IMR-90 (cell line): ENCODE measurements around the gene ACVR1B. TPM values are rescaled to one million over a fixed set of nuclear protein-coding genes. Genes with fewer than 3 reads are reported as not detected.

ENCODE experiments used
- ATAC-seq: fragments of 200-7000 bp; cut with Tn5 transposase; 2 replicates; pipeline ENCODE4 v1.9.1; 2020; ENCODE audit warnings: low read depth, mild to moderate bottlenecking, moderate library complexity
- BruUV-seq: library from RNA; stranded (reverse); fragments of 400-500 nt; replicated peaks from 2 replicates; lab custom pipeline; 2021; lab: Mats Ljungman, UMichigan
- CTCF ChIA-PET: fragments of 300-600 bp; formaldehyde crosslinking; extraction: SDS; loops from one replicate; lab custom pipeline; 2021; ENCODE audit warnings: antibody characterized with exemption; lab: Yijun Ruan, JAX
- POLR2A ChIA-PET: fragments of 300-600 bp; sonication (Branson Sonifier 250); formaldehyde crosslinking; loops from one replicate; lab custom pipeline; 2022; ENCODE audit warnings: antibody characterized with exemption; ENCODE audit not compliant: unreplicated experiment; lab: Charles Lee
- DNase-seq: peaks from one replicate; pipeline ENCODE4 v3.0.0; 2013
- H2AFZ ChIP-seq: replicated peaks from 2 replicates; pipeline ENCODE3; 2013; ENCODE audit warnings: low read length, mild to moderate bottlenecking; ENCODE audit not compliant: poor library complexity
- H2AK5ac ChIP-seq: 2 replicates; pipeline ENCODE4 v1.6.1; 2013; ENCODE audit warnings: low read depth, low read length, inconsistent platforms
- H2AK9ac ChIP-seq: replicated peaks from 2 replicates; pipeline ENCODE3; 2013; ENCODE audit warnings: mild to moderate bottlenecking, low read depth, low read length, moderate library complexity; ENCODE audit not compliant: poor library complexity
- H2BK120ac ChIP-seq: 2 replicates; pipeline ENCODE4 v1.6.1; 2013; ENCODE audit warnings: low read depth, low read length, inconsistent platforms
- H2BK15ac ChIP-seq: 3 replicates; pipeline ENCODE4 v1.6.1; 2013; ENCODE audit warnings: low read depth, low read length, inconsistent platforms
- H2BK20ac ChIP-seq: 2 replicates; pipeline ENCODE4 v1.6.1; 2013; ENCODE audit warnings: low read depth, mild to moderate bottlenecking, inconsistent platforms, low read length, moderate library complexity
- H2BK5ac ChIP-seq: 2 replicates; pipeline ENCODE4 v1.6.1; 2013; ENCODE audit warnings: mild to moderate bottlenecking, low read depth, low read length, inconsistent platforms; ENCODE audit not compliant: poor library complexity, severe bottlenecking
- H3K14ac ChIP-seq: replicated peaks from 2 replicates; pipeline ENCODE4 v1.6.1; 2013; ENCODE audit warnings: low read depth, low read length, inconsistent platforms
- H3K18ac ChIP-seq: 2 replicates; pipeline ENCODE4 v1.6.1; 2013; ENCODE audit warnings: low read depth, low read length, control low read depth
- H3K23ac ChIP-seq: 2 replicates; pipeline ENCODE4 v1.6.1; 2013; ENCODE audit warnings: low read depth, low read length, inconsistent platforms
- H3K27ac ChIP-seq: 2 replicates; pipeline ENCODE4 v1.5.1; 2013; ENCODE audit warnings: mild to moderate bottlenecking, control low read depth, low read length; ENCODE audit not compliant: insufficient read depth
- H3K27me3 ChIP-seq: 2 replicates; pipeline ENCODE4 v1.6.1; 2013; ENCODE audit warnings: low read length; ENCODE audit not compliant: control insufficient read depth, insufficient read depth
- H3K36me3 ChIP-seq: 2 replicates; pipeline ENCODE4 v1.6.1; 2013; ENCODE audit warnings: low read length, mixed read lengths; ENCODE audit not compliant: control insufficient read depth, insufficient read depth
- H3K4ac ChIP-seq: 2 replicates; pipeline ENCODE4 v1.6.1; 2013; ENCODE audit warnings: low read depth, low read length, inconsistent platforms
- H3K4me1 ChIP-seq: 2 replicates; pipeline ENCODE4 v1.6.1; 2013; ENCODE audit warnings: low read length, mixed read lengths; ENCODE audit not compliant: control insufficient read depth, insufficient read depth
- H3K4me2 ChIP-seq: 2 replicates; pipeline ENCODE4 v1.6.1; 2013; ENCODE audit warnings: low read depth, mild to moderate bottlenecking, control low read depth, low read length, moderate library complexity
- H3K4me3 ChIP-seq: 2 replicates; pipeline ENCODE4 v1.5.1; 2013; ENCODE audit warnings: low read depth, mild to moderate bottlenecking, control low read depth, low read length, moderate library complexity; ENCODE audit not compliant: insufficient read depth
- H3K56ac ChIP-seq: 2 replicates; pipeline ENCODE4 v1.6.1; 2013; ENCODE audit warnings: low read length, inconsistent platforms; ENCODE audit not compliant: insufficient read depth; ENCODE audit errors: extremely low read depth
- H3K79me1 ChIP-seq, 2 experiments: 2 replicates each; pipeline ENCODE4 v1.6.1; 2013; ENCODE audit warnings: low read length in 2 of 2, inconsistent platforms in 1 of 2, low read depth in 1 of 2
- H3K9ac ChIP-seq: 2 replicates; pipeline ENCODE4 v1.6.1; 2013; ENCODE audit warnings: low read depth, low read length, control low read depth
- H3K9me1 ChIP-seq: 2 replicates; pipeline ENCODE4 v1.6.1; 2013; ENCODE audit warnings: low read length, inconsistent platforms; ENCODE audit not compliant: insufficient read depth
- H3K9me3 ChIP-seq: 2 replicates; pipeline ENCODE4 v1.6.1; 2013; ENCODE audit warnings: low read length; ENCODE audit not compliant: control insufficient read depth, insufficient read depth
- H4K20me1 ChIP-seq: 2 replicates; pipeline ENCODE4 v1.6.1; 2013; ENCODE audit warnings: low read length, inconsistent platforms; ENCODE audit not compliant: insufficient read depth
- H4K5ac ChIP-seq: 2 replicates; pipeline ENCODE4 v1.6.1; 2013; ENCODE audit warnings: mild to moderate bottlenecking, low read depth, low read length, control low read depth
- H4K8ac ChIP-seq, 2 experiments: 2 replicates each; pipeline ENCODE4 v1.6.1; 2013; ENCODE audit warnings: low read depth in 2 of 2, low read length in 2 of 2, control low read depth in 1 of 2, inconsistent platforms in 1 of 2
- H4K91ac ChIP-seq: 2 replicates; pipeline ENCODE4 v1.6.1; 2013; ENCODE audit warnings: low read depth, low read length, inconsistent platforms; ENCODE audit not compliant: insufficient read depth
- BHLHE40 ChIP-seq: fragments of 150-350 bp; IDR thresholded peaks from 2 replicates; pipeline ENCODE4 v1.6.1; 2016; ENCODE audit warnings: mild to moderate bottlenecking, low read depth, low read length
- CEBPB ChIP-seq: IDR thresholded peaks from 2 replicates; pipeline ENCODE4 v1.6.1; 2012; ENCODE audit warnings: low read depth, low read length, improper control_type of control experiment
- CHD1 ChIP-seq: IDR thresholded peaks from 2 replicates; pipeline ENCODE4 v1.6.1; 2012; ENCODE audit warnings: low read depth, low read length, improper control_type of control experiment
- FOS ChIP-seq: fragments of 150-350 bp; IDR thresholded peaks from 2 replicates; pipeline ENCODE4 v1.6.1; 2016; ENCODE audit warnings: low read depth, low read length
- MAFK ChIP-seq: IDR thresholded peaks from 2 replicates; pipeline ENCODE4 v1.6.1; 2012; ENCODE audit warnings: low read depth, low read length, improper control_type of control experiment
- MAZ ChIP-seq: IDR thresholded peaks from 2 replicates; pipeline ENCODE4 v1.6.1; 2012; ENCODE audit warnings: low read depth, mild to moderate bottlenecking, low read length, improper control_type of control experiment, moderate library complexity, borderline replicate concordance
- NFE2L2 ChIP-seq: fragments of 150-350 bp; IDR thresholded peaks from 2 replicates; pipeline ENCODE4 v1.6.1; 2016; ENCODE audit warnings: low read depth, mild to moderate bottlenecking, low read length
- POLR2A ChIP-seq: IDR thresholded peaks from 2 replicates; pipeline ENCODE4 v1.6.1; 2012; ENCODE audit warnings: mild to moderate bottlenecking, low read depth, low read length
- RAD21 ChIP-seq: IDR thresholded peaks from 2 replicates; pipeline ENCODE4 v1.6.1; 2012; ENCODE audit warnings: low read length, improper control_type of control experiment
- RCOR1 ChIP-seq: IDR thresholded peaks from 2 replicates; pipeline ENCODE4 v1.6.1; 2012; ENCODE audit warnings: mild to moderate bottlenecking, low read length, improper control_type of control experiment; ENCODE audit not compliant: insufficient replicate concordance
- RFX5 ChIP-seq: IDR thresholded peaks from 2 replicates; pipeline ENCODE4 v1.8.0; 2012; ENCODE audit warnings: low read depth, mild to moderate bottlenecking, low read length, moderate library complexity
- SMC3 ChIP-seq: fragments of 150-350 bp; IDR thresholded peaks from 2 replicates; pipeline ENCODE4 v1.6.1; 2016; ENCODE audit warnings: low read depth, mild to moderate bottlenecking, antibody characterized with exemption, low read length, moderate library complexity
- WGBS, 2 experiments: methylation state at CpG; one replicate each; pipeline versions ENCODE4 v1.1.5 to v1.1.7; 2013; ENCODE audit warnings: missing lambda C conversion rate in 2 of 2; ENCODE audit not compliant: insufficient read length in 1 of 2; ENCODE audit errors: extremely low coverage in 2 of 2; 5-methylcytosine and 5-hydroxymethylcytosine counted together
- dilution Hi-C: fragments of 300-500 bp; cut with HindIII; formaldehyde crosslinking; loops from one replicate; pipeline ENCODE4 v1.14.3; 2018; ENCODE audit warnings: low sequenced_read_pairs; ENCODE audit not compliant: unreplicated experiment
- in situ Hi-C: fragments of 300-500 bp; cut with MboI; formaldehyde crosslinking; loops from 3 replicates; pipeline ENCODE4 v1.14.3; 2019; ENCODE audit warnings: low sequenced_read_pairs, inconsistent platforms, mixed read lengths
- intact Hi-C: fragments of 100-400 bp; cut with micrococcal nuclease; formaldehyde crosslinking; loops from 2 replicates; pipeline ENCODE4 v1.10.0; 2022
- polyA plus RNA-seq, 3 experiments: library from polyadenylated mRNA; depleted of rRNA; stranded (reverse); fragments of >200 nt; gene quantifications; 2 replicates each; pipeline ENCODE4 v1.2.3, GENCODE V29; 2012; ENCODE audit warnings: low replicate concordance in 1 of 3
- total RNA-seq: library from RNA; depleted of rRNA; stranded (reverse); fragments of >200 nt; gene quantifications from 2 replicates; pipeline ENCODE4 v1.2.3, GENCODE V29; 2012
- TF ChIP-seq, protein P1 (sequence below): fragments of 150-350 bp; IDR thresholded peaks from 2 replicates; pipeline ENCODE4 v1.6.1; 2017; ENCODE audit warnings: mild to moderate bottlenecking, antibody characterized with exemption, low read length, low read depth
- TF ChIP-seq, protein P2 (sequence below): fragments of 150-350 bp; IDR thresholded peaks from 2 replicates; pipeline ENCODE4 v1.6.1; 2016; ENCODE audit warnings: low read depth, mild to moderate bottlenecking, low read length, moderate library complexity, borderline replicate concordance
- TF ChIP-seq, protein P3 (sequence below): conservative IDR thresholded peaks from 2 replicates; pipeline ENCODE4 v1.5.1; 2012; ENCODE audit warnings: mild to moderate bottlenecking, low read depth, low read length, improper control_type of control experiment

ACVR1B gene
- total and polyA plus RNA-seq, 2 of the 4 experiments (the other 2 are of a cell fraction): 5.7 to 13.6 TPM

DNA sequence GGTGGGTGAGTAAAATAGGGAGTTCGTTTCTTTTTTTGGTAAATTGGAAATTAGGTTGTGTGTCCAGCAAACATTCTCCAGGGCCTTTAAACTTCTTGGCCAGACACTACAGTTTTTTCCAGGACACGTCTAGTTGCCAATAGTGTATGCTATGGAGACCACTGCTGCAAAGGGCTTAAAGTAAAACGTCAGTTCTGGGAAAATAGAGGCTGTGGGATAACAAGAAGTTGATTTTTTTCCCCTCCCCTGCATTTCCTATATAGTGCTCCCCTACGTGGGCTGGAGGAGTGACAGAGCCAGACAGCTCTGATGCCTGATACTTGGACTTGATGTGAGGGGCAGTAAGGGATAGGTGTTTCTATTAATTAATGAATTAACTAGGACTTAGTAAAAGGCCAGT, 2.4 kb downstream of the ACVR1B start:
- Histone ChIP-seq H3K14ac (no peak overlapping the region), H2AK5ac (no peak overlapping the region), H3K79me1 (peaks cover 36 to 64% of the 10 kb centered on the region in 2 experiments), H4K91ac (no peak overlapping the region), H2BK5ac (no peak overlapping the region), H3K4me3 (no peak overlapping the region), H2BK120ac (no peak overlapping the region), H3K4me1 (peaks cover 9% of the 10 kb centered on the region), H2AFZ (no peak overlapping the region), H4K5ac (no peak overlapping the region), H2AK9ac (no peak overlapping the region), H3K9me3 (no peaks in the 10 kb centered on the region), H2BK20ac (no peak overlapping the region), H2BK15ac (no peak overlapping the region), H4K8ac (no peak overlapping the region), H3K36me3 (no peaks in the 10 kb centered on the region), H3K27me3 (peaks cover 10% of the 10 kb centered on the region), H3K9ac (no peak overlapping the region), H3K23ac (no peak overlapping the region), H3K27ac (no peak overlapping the region), H3K18ac (no peak overlapping the region), H3K4me2 (peak overlapping the region; percentile 75), H3K9me1 (peaks cover 7% of the 10 kb centered on the region), H3K4ac (no peak overlapping the region), H3K56ac (no peak overlapping the region), H4K20me1 (peaks cover 38% of the 10 kb centered on the region)
- in situ Hi-C loops: no loop called here
- dilution Hi-C loops: loop anchor here (25.0 kb wide), 1 partner anchor 92 kb away; no protein-coding TSS in a partner anchor
- POLR2A ChIA-PET: no interaction called here
- DNase-seq: no peak
- intact Hi-C loops: no loop called here
- 100% methylated on average over 1 of the region's 4 CpGs; no CpG with 5 or more reads in 1 of the 2 experiments for WGBS, 2 experiments
- CTCF ChIA-PET: interaction anchor here (1.0 kb wide), 1 partner anchor 17 kb away, joined by 3 read pairs; no protein-coding TSS in a partner anchor
- TSS peak; percentile 24 for BruUV-seq
- ATAC-seq: no peak
- TF ChIP-seq POLR2A (no peak), BHLHE40 (no peak), CHD1 (no peak), RAD21 (no peak), FOS (no peak), SMC3 (no peak), MAFK (no peak), MAZ (no peak), CEBPB (no peak), NFE2L2 (no peak), RFX5 (no peak), RCOR1 (no peak)
- TF ChIP-seq, protein P1, sequence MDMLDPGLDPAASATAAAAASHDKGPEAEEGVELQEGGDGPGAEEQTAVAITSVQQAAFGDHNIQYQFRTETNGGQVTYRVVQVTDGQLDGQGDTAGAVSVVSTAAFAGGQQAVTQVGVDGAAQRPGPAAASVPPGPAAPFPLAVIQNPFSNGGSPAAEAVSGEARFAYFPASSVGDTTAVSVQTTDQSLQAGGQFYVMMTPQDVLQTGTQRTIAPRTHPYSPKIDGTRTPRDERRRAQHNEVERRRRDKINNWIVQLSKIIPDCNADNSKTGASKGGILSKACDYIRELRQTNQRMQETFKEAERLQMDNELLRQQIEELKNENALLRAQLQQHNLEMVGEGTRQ: no peak
- TF ChIP-seq, protein P2, sequence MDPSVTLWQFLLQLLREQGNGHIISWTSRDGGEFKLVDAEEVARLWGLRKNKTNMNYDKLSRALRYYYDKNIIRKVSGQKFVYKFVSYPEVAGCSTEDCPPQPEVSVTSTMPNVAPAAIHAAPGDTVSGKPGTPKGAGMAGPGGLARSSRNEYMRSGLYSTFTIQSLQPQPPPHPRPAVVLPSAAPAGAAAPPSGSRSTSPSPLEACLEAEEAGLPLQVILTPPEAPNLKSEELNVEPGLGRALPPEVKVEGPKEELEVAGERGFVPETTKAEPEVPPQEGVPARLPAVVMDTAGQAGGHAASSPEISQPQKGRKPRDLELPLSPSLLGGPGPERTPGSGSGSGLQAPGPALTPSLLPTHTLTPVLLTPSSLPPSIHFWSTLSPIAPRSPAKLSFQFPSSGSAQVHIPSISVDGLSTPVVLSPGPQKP: no peak
- TF ChIP-seq, protein P3, sequence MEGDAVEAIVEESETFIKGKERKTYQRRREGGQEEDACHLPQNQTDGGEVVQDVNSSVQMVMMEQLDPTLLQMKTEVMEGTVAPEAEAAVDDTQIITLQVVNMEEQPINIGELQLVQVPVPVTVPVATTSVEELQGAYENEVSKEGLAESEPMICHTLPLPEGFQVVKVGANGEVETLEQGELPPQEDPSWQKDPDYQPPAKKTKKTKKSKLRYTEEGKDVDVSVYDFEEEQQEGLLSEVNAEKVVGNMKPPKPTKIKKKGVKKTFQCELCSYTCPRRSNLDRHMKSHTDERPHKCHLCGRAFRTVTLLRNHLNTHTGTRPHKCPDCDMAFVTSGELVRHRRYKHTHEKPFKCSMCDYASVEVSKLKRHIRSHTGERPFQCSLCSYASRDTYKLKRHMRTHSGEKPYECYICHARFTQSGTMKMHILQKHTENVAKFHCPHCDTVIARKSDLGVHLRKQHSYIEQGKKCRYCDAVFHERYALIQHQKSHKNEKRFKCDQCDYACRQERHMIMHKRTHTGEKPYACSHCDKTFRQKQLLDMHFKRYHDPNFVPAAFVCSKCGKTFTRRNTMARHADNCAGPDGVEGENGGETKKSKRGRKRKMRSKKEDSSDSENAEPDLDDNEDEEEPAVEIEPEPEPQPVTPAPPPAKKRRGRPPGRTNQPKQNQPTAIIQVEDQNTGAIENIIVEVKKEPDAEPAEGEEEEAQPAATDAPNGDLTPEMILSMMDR: no peak
